ENCODE data around the gene ULBP2.
"Not testable (repeated sequence)": the region's sequence is repeated elsewhere in the genome, so short reads cannot be mapped to it uniquely, and the experiment has no call there.

Gene ULBP2

DNA sequence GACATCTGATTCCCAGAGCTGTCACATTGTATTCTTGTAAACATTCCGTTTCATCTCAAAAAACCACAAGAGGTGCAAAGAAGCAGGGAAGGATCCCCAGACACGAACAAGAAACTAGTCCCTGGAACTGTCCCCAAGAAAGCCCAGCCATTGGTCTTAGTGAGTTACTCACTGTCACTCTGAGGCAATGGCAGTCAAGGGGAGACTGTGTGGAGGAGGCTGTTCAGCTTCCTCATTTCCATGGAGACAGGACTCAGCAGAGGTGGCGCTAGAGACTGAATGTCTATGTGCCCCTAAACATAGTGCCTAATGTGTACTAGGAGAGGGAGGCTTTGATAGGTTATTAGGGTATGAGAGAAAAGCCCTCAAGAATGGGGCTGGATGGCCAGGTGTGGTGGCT is 33.0 kb downstream of the ULBP2 start:
- DNase-seq = no peak

DNA sequence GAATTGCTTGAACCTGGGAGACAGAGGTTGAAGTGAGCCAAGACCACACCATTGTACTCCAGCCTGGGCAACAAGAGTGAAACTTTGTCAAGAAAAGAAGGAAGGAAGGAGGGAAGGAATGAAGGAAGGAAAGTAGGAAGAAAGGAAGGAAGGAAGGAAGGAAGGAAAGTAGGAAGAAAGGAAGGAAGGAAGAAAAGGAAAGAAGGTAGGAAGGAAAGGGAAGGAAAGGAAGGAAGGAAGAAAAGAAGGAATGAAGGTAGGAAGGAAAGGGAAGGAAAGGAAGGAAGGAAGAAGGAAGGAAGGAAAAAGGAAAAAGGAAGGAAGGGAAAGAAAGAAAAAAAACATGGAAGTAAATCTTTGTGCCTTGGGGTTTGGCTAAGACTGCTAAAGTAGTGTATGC is 33.6 kb downstream of the ULBP2 start:
- no peak for DNase-seq

DNA sequence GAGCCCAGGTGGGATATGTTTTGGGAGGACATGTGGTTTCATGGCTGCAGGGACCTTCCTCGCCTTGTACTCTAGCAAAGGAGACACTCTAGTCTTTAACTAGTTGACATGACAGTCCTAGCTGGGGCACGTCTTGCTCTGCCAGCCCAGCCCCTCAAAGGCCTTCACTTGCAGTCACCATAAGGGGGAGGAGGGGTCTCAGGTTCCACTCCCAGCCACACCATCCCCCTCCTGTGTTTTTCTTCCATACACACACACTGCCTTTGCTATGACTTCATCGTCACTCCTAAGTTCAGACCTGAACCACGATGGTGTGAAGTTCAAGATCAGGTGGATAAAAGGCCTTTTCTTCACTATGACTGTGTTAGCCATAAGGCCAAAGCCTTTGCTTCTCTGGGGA is 35.4 kb downstream of the ULBP2 start:
- DNase-seq = no peak

DNA sequence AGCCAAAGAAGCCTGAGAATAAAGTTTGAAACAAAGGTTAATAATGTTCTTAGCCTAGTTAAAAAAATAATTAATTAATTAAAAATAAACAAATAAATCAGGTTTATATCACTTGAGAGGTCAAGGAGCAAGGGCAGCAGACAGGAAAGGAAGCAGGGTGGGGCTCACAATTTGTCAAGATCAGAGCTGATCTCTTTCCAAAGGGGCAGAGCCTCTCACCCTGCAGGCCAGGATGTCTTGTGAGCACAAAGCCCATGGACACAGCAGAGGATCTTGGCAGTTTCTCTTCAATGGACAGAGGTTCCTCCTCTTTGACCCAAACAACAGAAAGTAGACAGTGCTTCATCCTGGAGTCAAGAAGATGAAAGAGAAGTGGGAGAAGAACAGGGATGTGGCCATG is 36.8 kb downstream of the ULBP2 start:
- no peak for DNase-seq

DNA sequence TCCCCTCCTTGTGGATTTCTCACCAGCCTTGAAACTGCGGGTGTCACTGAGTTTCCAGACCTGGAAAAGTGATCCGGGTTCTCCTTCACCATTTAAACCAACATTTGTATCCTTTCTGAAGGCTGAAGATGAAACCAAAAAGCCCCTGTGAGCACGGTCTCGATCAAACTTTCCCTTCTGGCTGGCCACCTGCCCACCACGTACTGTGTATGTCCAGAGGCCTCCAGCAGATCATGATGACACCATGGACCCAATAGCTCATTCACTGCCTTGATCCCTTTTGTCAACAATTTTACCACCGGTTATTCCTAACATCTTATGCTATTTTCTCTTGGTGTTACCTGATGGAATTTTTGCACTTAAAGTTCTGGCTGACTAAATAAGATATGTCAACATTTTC is 37.5 kb downstream of the ULBP2 start:
- DNase-seq = no peak

DNA sequence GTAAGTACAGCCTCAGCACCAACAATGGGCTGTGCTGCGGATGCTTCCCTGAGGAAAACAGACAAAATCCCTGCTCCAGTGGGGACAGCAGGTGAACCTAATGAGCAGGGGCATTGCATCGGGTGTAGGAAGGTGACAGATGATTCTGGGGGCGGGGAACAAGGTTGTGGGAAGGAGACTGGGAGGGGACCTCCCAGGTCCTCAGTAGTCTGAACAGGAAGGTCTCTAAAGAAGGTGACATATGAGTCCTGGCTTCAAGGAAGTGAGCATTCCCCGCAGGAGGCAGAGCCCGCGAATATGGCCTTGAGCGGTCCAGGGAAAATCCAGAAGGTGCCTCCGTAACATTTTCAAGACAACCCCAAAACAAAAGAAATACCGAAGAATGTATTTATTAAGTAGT is 41.3 kb downstream of the ULBP2 start:
- no peak for DNase-seq

DNA sequence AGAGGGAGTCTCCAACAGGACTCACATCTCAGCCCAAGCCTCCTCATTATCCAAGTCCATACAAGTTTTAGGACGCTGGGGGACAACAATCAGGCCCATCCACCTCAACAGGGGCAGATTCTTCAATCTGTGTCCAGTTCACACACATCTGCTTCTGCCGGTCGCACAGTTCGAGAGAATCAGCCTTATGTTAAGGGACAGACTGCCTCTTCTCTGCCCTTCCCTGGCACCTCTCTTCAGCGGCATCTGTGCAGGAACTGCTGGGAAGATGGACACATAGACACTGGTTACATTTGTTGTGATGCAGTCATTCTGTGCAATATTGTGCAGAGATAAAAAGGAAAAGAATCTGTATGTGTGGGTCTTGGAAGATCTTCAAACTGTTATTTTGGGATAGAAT is 43.0 kb downstream of the ULBP2 start:
- no peak for DNase-seq

DNA sequence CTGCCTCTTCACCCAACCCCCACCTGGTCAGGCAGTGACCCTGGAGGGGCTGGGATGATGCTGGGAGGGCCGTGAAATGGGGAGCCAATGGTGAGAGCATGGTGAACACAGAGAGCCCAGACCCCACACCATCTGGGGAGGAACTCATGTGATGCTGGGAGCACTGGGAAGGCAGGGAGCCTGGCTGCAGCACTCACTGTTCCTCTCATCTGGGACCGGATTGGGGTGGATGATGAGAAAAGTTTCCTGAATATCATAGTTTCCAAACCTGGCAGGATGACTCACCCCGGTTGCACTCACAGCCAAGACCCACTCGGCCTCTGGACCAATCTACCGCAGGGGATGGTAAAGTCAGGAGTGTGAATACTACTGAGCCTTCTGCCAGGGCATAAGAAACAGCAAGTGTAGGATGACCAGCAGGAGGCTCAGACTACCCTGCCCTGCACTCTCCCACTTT is 43.7 kb downstream of the ULBP2 start:
- no peak for DNase-seq

DNA sequence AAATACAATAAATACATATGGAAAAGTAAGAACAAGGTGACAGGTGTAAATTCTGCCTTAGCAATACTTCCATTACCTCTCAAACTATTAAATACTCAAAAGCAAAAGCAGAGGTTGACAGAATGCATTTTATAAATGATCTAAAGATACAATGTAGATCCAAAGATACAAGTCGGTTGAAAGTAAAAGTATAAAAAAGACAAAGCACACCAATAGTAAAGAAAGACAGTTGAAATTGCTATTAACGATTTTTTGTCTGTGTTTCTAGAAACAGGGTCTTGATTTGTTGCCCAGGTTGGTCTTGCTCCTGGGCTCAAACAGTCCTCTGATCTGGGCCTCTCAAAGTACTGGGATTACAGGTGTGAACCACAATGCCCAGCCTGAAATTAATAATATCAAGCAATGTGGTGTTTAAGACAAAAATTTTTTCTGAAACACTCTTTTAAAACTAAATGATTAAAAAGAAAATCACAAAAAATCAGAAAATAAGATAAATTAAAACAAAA is 45.8 kb downstream of the ULBP2 start:
- DNase-seq = no peak

DNA sequence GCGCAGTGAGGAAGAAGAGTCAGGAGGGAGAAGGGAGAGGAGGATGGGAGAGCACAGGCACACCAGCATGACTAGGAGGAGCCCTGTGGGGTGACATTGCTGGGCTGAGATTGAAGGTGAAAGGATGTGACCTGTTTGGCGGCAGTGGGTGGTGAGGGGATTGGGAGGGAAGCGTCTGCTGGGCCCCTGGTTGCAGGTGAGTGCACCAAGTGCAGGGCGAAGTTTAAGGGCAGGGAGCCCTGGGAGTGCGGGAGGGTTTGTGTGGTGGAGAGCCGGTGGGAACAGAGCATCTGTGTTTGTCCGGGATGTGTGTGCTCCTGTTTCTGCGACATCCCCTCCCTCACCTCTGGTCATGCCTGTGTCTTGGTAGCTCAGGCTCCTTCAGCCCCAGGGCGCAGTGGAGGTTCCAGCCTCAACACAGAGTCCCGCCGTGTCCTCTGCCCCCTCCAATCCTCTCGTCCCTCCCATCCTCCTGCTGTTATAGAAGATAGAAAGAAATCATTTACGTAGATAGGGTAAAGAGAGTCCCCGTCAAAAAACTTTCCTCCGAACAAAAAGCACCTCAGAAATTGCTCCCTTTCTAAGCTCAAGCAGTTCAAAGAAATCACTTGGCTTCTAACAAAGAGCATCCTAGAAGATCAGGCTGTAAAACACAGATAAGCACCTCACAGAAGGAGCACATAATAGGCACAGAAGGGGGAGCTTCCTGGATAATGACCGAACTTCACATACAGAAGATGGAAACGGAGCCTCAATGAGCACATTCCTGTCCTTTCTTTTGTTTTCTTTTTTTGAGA is 46.9 kb downstream of the ULBP2 start:
- no peak for DNase-seq

DNA sequence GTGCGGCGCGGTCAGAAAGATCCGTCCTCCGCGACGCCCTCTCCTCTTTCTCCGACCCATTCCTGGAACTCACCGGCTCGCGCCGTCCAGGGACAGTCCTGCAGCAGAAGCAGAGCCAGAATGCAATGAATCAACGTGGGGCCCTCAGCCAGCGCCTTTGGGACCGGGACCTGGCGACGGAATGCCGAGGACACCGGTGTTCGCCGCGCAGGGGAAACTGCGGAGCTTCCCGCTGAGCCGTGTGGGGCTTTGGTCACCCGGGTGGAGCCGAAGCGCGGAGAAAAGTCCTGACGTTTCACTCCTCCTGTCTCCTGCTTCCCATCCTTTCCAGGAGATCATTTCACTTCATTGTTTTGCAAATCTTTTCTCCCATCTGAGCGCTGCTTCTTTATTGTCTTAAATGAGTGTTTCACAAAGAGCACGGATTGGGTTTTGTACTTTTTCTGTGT is 48.4 kb downstream of the ULBP2 start:
- DNase-seq = no peak

DNA sequence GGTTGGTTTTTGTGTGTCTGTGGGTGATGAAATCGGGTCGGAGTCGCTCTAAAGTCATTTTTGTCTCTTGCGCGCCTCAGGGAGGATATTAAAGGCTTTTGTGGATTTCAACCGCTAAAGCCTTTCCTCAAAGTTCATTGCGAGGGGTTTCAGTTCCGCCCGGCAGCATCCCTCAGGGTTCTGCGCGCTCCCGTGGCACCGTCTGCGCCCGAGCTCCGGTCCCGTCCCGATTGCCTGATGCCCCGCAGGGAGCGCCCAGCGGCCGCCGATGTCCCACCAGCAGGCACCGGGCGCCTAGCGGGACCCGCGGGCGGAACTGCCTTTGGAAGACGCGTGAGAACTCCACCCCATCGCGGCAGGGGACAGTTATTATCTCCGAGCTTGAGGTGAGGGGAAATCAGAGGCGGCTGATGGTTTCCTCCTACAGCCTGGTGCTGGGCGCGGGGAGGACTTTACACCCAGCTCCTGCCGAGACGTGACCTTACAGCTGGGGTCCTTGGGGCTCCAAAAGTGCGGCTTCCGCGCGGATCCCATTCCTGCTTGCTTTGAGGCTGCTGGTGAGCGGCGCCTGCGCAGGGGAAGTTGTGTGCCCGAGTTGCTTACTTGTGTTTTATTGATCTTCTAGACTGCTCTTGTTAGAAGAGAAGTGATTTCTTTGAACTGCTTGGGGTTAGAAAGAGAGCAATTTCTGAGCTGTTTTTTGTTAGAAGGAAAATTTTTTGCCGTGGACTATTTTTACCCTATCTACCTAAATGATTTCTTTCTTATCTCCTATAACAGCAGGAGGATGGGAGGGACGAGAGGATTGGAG is 49.1 kb downstream of the ULBP2 start:
- no peak for DNase-seq

DNA sequence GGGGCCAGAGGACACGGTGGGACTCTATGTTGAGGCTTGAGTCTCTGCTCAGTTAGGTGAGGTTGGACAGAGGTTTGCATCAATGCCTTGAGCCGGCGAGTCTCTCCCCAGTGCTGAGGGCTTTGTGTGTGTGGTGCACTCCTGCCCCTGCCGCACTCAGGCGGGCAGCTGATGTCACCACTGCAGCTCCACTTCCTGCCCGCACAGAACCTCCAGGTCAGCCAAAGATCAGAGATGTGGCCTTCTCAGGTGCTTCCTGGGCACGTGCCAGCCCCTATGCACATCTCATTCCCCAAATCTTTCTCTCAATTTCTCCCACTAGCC is 49.6 kb downstream of the ULBP2 start:
- not testable (repeated sequence) for DNase-seq

DNA sequence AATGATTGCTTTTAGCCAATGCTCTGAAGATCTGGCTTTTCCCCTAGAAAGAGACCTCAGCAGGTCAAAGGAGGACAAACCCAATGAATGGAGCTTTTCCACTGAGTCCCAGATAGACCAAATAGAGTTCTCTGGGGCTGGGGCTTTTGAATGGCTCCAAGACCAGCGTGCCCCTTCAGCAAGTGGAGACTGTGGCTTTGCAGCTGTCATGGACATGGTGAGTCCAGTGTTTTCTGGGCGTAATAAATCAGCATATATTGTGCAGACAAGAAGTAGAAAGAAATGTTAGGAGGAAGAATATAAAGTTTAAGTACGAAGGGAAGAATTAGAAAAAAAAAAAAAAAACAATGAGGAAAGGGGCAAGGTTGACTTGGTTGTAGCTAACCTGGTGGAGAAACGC is 50.0 kb downstream of the ULBP2 start:
- DNase-seq = no peak

DNA sequence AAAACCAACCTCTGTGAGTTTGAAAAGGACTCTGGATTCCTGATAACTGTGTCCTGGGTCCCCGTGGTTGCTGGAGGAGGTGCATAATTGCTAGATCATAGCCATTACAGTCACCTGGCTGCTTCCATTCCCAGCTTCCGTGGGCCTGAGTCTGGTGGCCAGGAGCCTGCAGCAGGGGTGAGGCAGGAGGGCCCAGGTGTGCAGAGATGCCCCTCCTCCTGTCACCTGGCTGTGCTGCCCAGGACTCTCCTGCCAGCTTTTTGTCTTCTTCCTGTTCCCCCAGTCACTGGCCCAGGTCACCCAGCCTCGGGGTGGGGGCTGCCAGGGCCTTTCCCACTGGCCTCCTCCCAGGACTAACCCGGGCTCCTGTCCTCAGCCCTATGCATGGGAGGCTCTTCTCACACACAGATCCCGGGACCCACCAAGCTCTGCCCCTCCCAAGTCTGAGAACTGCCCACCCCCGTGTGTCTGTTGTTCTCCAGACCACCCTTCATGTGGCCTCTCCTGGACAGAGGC is 53.5 kb downstream of the ULBP2 start:
- no peak for DNase-seq

DNA sequence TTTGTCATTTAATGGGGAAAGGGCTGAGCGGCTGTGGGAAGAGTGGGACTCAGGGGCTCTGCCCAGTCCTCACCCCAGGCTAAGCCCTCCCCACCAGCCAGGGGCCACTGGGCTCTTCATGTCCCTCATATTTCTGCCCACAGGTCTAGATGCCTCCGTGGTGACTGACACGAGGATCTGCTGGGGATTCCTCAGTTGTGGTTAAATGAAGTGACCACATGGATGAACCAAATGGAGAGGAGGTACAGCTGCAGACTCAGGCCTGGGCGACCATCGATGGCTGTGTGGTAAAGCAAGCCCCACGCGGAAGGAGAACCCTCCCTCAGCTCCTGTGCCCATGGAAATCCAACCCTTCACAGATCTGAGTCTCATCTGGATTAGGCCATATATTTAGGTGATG is 54.2 kb downstream of the ULBP2 start:
- no peak for DNase-seq

Data from CD4-positive, alpha-beta T cell treated with Interleukin-21 for 1 hour (primary cell).